22Rv1 (cell line): ENCODE measurements around the gene IPO9.

Source experiments
- H3K27ac ChIP-seq: fragments of 450-650 bp; 2 replicates; pipeline ENCODE4 v1.5.1; 2017
- CTCF ChIP-seq: fragments of 450-650 bp; IDR thresholded peaks from 2 replicates; pipeline ENCODE4 v1.5.1; 2017; ENCODE audit warnings: mild to moderate bottlenecking
- ZFX ChIP-seq: fragments of 450-650 bp; IDR thresholded peaks from 2 replicates; pipeline ENCODE4 v1.6.1; 2017; ENCODE audit warnings: antibody characterized with exemption, borderline replicate concordance

Gene IPO9

GRCh38 chr1:201925301-201925567 lies 96.3 kb downstream of the IPO9 start:
- TF ChIP-seq ZFX = no peak
- no peak for TF ChIP-seq CTCF
- no peak overlapping the region for H3K27ac ChIP-seq

DNA sequence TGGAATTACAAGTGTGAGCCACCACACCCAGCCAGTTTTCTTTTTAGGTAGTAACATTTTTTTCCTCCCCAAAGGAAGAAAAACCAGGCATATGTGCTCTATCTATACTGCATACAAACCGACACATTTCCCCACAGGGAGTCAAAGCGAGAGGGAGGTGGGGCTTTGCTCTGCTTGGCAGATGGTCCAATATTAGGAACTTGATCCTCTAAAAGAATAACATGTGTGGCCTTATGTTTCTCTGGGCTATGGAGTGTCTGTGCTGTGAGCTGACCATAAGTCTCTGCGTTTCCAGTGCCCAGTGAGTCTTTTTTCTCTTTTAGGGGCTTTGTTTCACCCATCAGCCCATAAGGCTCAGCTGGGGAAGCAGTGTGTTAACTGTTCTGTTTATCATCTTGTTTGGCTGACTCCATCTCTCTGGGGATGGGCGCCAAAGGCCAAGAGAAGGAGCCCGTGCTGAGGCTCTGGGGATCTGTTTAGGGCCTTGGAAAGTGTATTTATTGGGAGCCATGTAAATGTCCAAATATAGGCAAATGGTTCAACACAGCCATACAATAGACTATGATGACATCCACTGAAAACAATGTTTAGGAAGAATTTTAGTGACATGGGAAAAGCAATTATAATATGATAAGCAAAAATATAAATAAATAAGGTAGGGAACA lies 97.2 kb downstream of the IPO9 start:
- no peak overlapping the region for H3K27ac ChIP-seq
- TF ChIP-seq CTCF (no peak), ZFX (no peak)

- TF ChIP-seq CTCF = no peak
- TF ChIP-seq ZFX = no peak
- H3K27ac ChIP-seq = no peak overlapping the region
Measured at GRCh38 chr1:201928266-201928665, 99.3 kb downstream of the IPO9 start.

DNA sequence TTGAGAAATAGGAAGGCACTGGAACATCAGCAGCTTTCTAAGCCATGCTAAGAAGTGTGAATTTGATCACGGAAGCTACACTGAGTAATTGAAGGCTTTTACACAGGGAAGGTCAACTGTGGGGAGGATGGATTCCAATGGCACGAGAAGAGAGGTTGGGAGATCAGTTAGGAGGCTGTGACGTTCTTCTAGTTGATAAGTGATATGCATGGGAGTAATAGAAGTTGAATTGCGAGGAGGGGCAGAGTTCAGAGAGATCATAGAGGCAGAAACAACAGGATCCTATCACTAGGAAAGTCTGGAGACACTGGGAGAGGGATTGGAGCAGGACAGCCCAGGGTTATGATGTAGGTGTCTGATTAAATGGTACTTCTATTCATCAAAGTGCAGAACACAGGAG lies 101.2 kb downstream of the IPO9 start:
- no peak overlapping the region for H3K27ac ChIP-seq
- TF ChIP-seq ZFX (no peak), CTCF (no peak)

DNA sequence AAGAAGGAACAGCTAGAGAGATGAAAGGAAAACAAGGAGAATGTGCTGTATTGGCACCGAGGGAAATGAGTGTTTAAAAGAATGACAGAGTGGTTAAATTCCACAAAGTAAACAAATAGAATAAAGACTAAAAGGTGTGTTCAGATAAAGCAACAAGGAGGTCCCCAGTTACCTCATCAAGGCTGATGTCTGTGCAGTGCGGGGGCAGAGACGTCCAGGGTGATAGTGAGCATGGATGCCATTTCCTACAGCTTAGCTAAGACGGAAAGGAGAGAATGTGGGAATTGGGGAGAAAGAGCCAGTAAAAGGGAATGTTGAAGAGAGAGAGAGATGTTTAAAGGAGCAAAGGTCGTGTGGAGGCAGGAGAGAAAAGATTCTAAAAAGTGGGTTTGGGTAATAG lies 101.8 kb downstream of the IPO9 start:
- no peak for TF ChIP-seq CTCF
- no peak for TF ChIP-seq ZFX
- no peak overlapping the region for H3K27ac ChIP-seq
